Measurements from ENCODE around the gene NAV2. TPM values are rescaled to one million over a fixed set of nuclear protein-coding genes. Genes with fewer than 3 reads are reported as not detected.

NAV2 gene
- total and polyA plus RNA-seq, 10 donors = 0.46 to 11.6 (median 4.1) TPM

DNA sequence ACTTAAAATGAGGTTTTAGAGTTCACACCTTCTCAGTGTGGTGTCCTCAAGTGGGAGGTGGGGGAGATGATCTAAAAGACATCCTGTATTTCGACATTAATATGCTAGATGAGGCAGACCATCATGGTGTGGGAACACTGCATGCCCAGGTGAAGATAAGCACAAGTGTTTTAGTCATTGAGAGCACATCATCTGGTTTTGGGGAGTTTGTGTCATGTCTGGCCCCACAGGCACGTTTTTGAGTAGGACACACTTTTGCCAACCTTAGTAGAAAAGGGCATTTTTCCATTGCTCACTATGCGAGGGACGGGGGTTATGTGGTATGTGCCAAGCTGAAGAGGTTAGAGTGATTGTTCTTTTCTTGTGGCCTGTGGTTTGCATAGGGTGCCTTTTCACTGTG, 258.3 kb downstream of the NAV2 start:
- Histone ChIP-seq H3K4me3 (no peak overlapping the region), H3K27ac (no peak overlapping the region), H3K27me3 (replicated peaks in 1 of 7) (peaks cover 0 to 14% (median 0%) of the 10 kb centered on the region in 7 donors), H3K9me3 (no peaks in the 10 kb centered on the region), H3K4me1 (peaks cover 0 to 6% (median 0%) of the 10 kb centered on the region in 6 donors), H3K36me3 (no peaks in the 10 kb centered on the region)
- WGBS, 5 donors = 46 to 62% (median 59%) methylated on average over 4 of the region's 4 CpGs
- intact Hi-C loops (cut with DNase I; ENCODE audit: low total_unique reads) = no loop called here
- TF ChIP-seq POLR2A (IDR thresholded peaks at IDR 0.05) = no peak
- DNase-seq = no peak

- H3K4me3 ChIP-seq = no peak overlapping the region
- H3K27ac ChIP-seq = no peak overlapping the region
- DNase-seq = no peak
- peaks cover 0 to 10% (median 0%) of the 10 kb centered on the region in 7 donors for H3K27me3 ChIP-seq (replicated peaks in 1 of 7)
- TF ChIP-seq, protein P1, sequence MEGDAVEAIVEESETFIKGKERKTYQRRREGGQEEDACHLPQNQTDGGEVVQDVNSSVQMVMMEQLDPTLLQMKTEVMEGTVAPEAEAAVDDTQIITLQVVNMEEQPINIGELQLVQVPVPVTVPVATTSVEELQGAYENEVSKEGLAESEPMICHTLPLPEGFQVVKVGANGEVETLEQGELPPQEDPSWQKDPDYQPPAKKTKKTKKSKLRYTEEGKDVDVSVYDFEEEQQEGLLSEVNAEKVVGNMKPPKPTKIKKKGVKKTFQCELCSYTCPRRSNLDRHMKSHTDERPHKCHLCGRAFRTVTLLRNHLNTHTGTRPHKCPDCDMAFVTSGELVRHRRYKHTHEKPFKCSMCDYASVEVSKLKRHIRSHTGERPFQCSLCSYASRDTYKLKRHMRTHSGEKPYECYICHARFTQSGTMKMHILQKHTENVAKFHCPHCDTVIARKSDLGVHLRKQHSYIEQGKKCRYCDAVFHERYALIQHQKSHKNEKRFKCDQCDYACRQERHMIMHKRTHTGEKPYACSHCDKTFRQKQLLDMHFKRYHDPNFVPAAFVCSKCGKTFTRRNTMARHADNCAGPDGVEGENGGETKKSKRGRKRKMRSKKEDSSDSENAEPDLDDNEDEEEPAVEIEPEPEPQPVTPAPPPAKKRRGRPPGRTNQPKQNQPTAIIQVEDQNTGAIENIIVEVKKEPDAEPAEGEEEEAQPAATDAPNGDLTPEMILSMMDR (IDR thresholded peaks at IDR 0.05 in 8 of 11, conservative IDR thresholded peaks at IDR 0.05 in 3 of 11) = no peak
- TF ChIP-seq POLR2AphosphoS5 (IDR thresholded peaks at IDR 0.05) = no peak
- TF ChIP-seq POLR2A (IDR thresholded peaks at IDR 0.05) = no peak
- intact Hi-C loops (cut with DNase I; ENCODE audit: low total_unique reads) = no loop called here
- 36 to 94% (median 42%) methylated on average over 1 to 2 of the region's 2 CpGs for WGBS, 5 donors
- peaks cover 0 to 6% (median 0%) of the 10 kb centered on the region in 6 donors for H3K4me1 ChIP-seq
- H3K9me3 ChIP-seq = no peaks in the 10 kb centered on the region
- H3K36me3 ChIP-seq = no peaks in the 10 kb centered on the region
These were observed 259.5 kb downstream of the NAV2 start for GRCh38 chr11:19972091-19972490.

- Histone ChIP-seq H3K4me1 (peaks cover 0 to 6% (median 0%) of the 10 kb centered on the region in 6 donors), H3K27ac (no peak overlapping the region), H3K27me3 (replicated peaks in 1 of 7) (peaks cover 0 to 7% (median 0%) of the 10 kb centered on the region in 7 donors), H3K9me3 (no peaks in the 10 kb centered on the region), H3K36me3 (no peaks in the 10 kb centered on the region), H3K4me3 (no peak overlapping the region)
- no peak for TF ChIP-seq POLR2A (IDR thresholded peaks at IDR 0.05)
- no peak for TF ChIP-seq POLR2AphosphoS5 (IDR thresholded peaks at IDR 0.05)
- TF ChIP-seq, protein P1 (IDR thresholded peaks at IDR 0.05 in 8 of 11, conservative IDR thresholded peaks at IDR 0.05 in 3 of 11) = no peak
- WGBS, 5 donors = 77 to 100% (median 89%) methylated on average over 1 of the region's 1 CpG
- no peak for DNase-seq
- intact Hi-C loops (cut with DNase I; ENCODE audit: low total_unique reads) = no loop called here
These were observed 260.0 kb downstream of the NAV2 start for GRCh38 chr11:19972651-19973050.

GRCh38 chr11:19973136-19973635, 260.5 kb downstream of the NAV2 start:
- 93 to 99% (median 97%) methylated on average over 5 of the region's 5 CpGs for WGBS, 5 donors
- Histone ChIP-seq H3K9me3 (no peaks in the 10 kb centered on the region), H3K4me3 (no peak overlapping the region), H3K36me3 (no peaks in the 10 kb centered on the region), H3K27me3 (replicated peaks in 1 of 7) (peaks cover 0 to 7% (median 0%) of the 10 kb centered on the region in 7 donors), H3K4me1 (peaks cover 0 to 6% (median 0%) of the 10 kb centered on the region in 6 donors), H3K27ac (no peak overlapping the region)
- DNase-seq = no peak
- intact Hi-C loops (cut with DNase I; ENCODE audit: low total_unique reads) = no loop called here
- TF ChIP-seq POLR2AphosphoS5 (IDR thresholded peaks at IDR 0.05) (no peak), POLR2A (IDR thresholded peaks at IDR 0.05) (no peak)
- TF ChIP-seq, protein P1 (IDR thresholded peaks at IDR 0.05 in 8 of 11, conservative IDR thresholded peaks at IDR 0.05 in 3 of 11) = no peak
